T-cell (primary cell): ENCODE results near the gene LEFTY2. TPM values are rescaled to one million over a fixed set of nuclear protein-coding genes. Genes with fewer than 3 reads are reported as not detected.
"Not testable (repeated sequence)": the region's sequence is repeated elsewhere in the genome, so short reads cannot be mapped to it uniquely, and the experiment has no call there.

Source experiments
- ATAC-seq, 4 experiments: fragments of 200-7000 bp in 3 of 4; fragments of 150-1000 bp in 1 of 4; cut with Tn5 transposase; replicated peaks in 1 of 4; 1 replicate in 3 of 4; 2 replicates in 1 of 4; pipeline ENCODE4 v1.10.0; 2021; ENCODE audit warnings: moderate library complexity in 3 of 4, mild to moderate bottlenecking in 2 of 4, moderate number of reproducible peaks in 1 of 4
- CTCF ChIA-PET, 2 donors: fragments of 300-600 bp; sonication (Branson Sonifier 250); formaldehyde crosslinking; loops; one replicate each; lab custom pipeline; 2022; ENCODE audit warnings: antibody characterized with exemption in 2 of 2; lab: Charles Lee
- POLR2A ChIA-PET, 2 donors: fragments of 300-600 bp; sonication (Branson Sonifier 250); formaldehyde crosslinking; loops; one replicate each; lab custom pipeline; 2022; ENCODE audit warnings: antibody characterized with exemption in 2 of 2; lab: Charles Lee
- DNase-seq, 35 experiments: peaks; one replicate each; pipeline versions ENCODE4 v3.0.0 to v3.0.0-alpha.2; 2013 to 2023
- H3K27ac ChIP-seq: one replicate; pipeline ENCODE4 v1.5.1; 2013; ENCODE audit warnings: low read length
- H3K27me3 ChIP-seq, 2 experiments: replicated peaks in 1 of 2; 1 replicate in 1 of 2; 2 replicates in 1 of 2; pipeline versions ENCODE4 v1.6.1 to v1.7.0; 2013; ENCODE audit warnings: low read length in 1 of 2, mixed read lengths in 1 of 2; ENCODE audit not compliant: control insufficient read depth in 2 of 2, insufficient read depth in 2 of 2; ENCODE audit errors: extremely low read depth in 1 of 2
- H3K36me3 ChIP-seq, 2 donors: 1 replicate in 1 of 2; 2 replicates in 1 of 2; pipeline versions ENCODE4 v1.6.1 to v1.7.0; 2013; ENCODE audit warnings: low read length in 1 of 2; ENCODE audit not compliant: control insufficient read depth in 2 of 2, insufficient read depth in 1 of 2; ENCODE audit errors: extremely low read depth in 1 of 2
- H3K4me1 ChIP-seq, 2 experiments: 1 replicate in 1 of 2; 2 replicates in 1 of 2; pipeline versions ENCODE4 v1.6.1 to v1.7.0; 2013; ENCODE audit warnings: low read length in 2 of 2, mixed read lengths in 1 of 2; ENCODE audit not compliant: insufficient read depth in 2 of 2, control insufficient read depth in 1 of 2; ENCODE audit errors: extremely low read depth in 1 of 2
- H3K4me3 ChIP-seq, 2 donors: 1 replicate in 1 of 2; 2 replicates in 1 of 2; pipeline versions ENCODE4 v1.5.1 to v1.7.0; 2013; ENCODE audit warnings: mild to moderate bottlenecking in 2 of 2, low read length in 1 of 2, moderate library complexity in 1 of 2; ENCODE audit not compliant: control insufficient read depth in 1 of 2; ENCODE audit errors: extremely low read depth in 1 of 2
- H3K9me3 ChIP-seq: 2 replicates; pipeline ENCODE4 v1.7.0; 2013
- H3K27ac Mint-ChIP-seq, 2 donors: one replicate each; pipeline ENCODE4 v1.8.0; 2020 to 2021; ENCODE audit warnings: mild to moderate bottlenecking in 2 of 2, mixed read lengths in 2 of 2
- H3K27me3 Mint-ChIP-seq, 2 donors: one replicate each; pipeline ENCODE4 v1.8.0; 2021 to 2022; ENCODE audit warnings: mixed read lengths in 2 of 2
- H3K36me3 Mint-ChIP-seq: one replicate; pipeline ENCODE4 v1.8.0; 2021; ENCODE audit warnings: mixed read lengths
- H3K4me1 Mint-ChIP-seq, 3 donors: one replicate each; pipeline ENCODE4 v1.8.0; 2020 to 2022; ENCODE audit warnings: mixed read lengths in 3 of 3, mild to moderate bottlenecking in 1 of 3
- H3K4me3 Mint-ChIP-seq, 3 donors: one replicate each; pipeline ENCODE4 v1.8.0; 2020 to 2022; ENCODE audit warnings: mild to moderate bottlenecking in 3 of 3, mixed read lengths in 3 of 3, moderate library complexity in 3 of 3
- H3K9me3 Mint-ChIP-seq, 3 donors: one replicate each; pipeline ENCODE4 v1.8.0; 2020 to 2022; ENCODE audit warnings: mixed read lengths in 3 of 3
- WGBS: methylation state at CpG from one replicate; pipeline ENCODE4 v1.1.5; 2013; ENCODE audit warnings: missing lambda C conversion rate; ENCODE audit not compliant: insufficient coverage; 5-methylcytosine and 5-hydroxymethylcytosine counted together
- total RNA-seq, 35 experiments: library from RNA in 6 of 35; stranded (reverse) in 6 of 35; fragments of 120-200 nt in 1 of 35; gene quantifications; one replicate each; pipeline versions ENCODE4 v1.2.1 to v1.2.4 and lab custom pipeline; 2013 to 2026

Gene LEFTY2
- total RNA-seq, 5 donors from 2014 or later (not counting 1 experiment from before 2014, with no cell fraction given): 0.16 TPM; not detected in 4

DNA sequence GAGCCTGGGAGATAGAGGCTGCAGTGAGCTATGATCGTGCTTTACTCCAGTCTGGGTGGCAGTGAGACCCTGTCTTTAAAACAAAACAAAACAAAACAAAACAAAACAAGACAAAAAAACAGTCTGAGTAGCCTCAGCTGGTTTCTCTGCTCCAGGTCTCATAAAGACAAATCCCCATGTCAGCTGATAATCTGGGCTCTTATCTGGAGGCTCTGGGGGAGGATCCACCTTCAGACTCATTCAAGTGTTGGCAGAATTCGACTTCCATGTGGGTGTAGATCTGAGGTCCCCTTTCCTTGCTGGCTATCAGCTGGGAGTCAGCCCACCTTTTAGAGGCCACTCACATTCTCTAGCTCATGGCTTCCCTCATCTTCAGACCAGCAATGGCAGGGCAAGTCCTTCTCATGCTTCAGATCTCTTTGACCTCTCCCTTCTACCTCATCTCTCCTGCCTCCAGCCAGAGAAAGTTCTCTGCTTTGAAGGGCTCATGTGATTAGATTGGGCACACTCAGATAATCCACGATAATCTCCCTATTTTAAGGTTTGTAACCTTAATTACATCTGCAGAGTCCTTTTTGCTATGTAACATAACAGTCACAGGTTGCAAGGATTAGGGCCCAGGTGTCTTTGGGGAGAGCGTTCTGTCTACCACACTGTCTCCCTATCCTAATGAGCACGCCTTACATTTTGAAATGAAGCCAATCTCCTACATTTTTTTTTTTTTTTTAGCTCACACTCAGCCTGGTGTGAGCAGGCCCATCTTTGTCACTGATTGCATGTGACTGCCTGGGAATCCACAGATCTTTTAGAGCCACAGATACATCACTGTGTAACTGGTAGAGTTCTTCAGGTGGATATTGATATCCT, 9.5 kb downstream of the LEFTY2 start:
- 71% methylated on average over 1 of the region's 5 CpGs for WGBS
- peak overlapping the region in 1 of 2 donors; percentile 80 for H3K27ac Mint-ChIP-seq
- peaks cover 20 to 23% (median 22%) of the 10 kb centered on the region in 3 donors for H3K4me1 Mint-ChIP-seq
- H3K36me3 Mint-ChIP-seq: no peaks in the 10 kb centered on the region
- ATAC-seq: no peak
- H3K4me3 ChIP-seq: no peak overlapping the region
- DNase-seq: no peak
- H3K27me3 Mint-ChIP-seq: no peaks in the 10 kb centered on the region
- no peaks in the 10 kb centered on the region for H3K36me3 ChIP-seq
- no peaks in the 10 kb centered on the region for H3K9me3 Mint-ChIP-seq
- no peaks in the 10 kb centered on the region for H3K9me3 ChIP-seq
- no peaks in the 10 kb centered on the region for H3K27me3 ChIP-seq
- H3K27ac ChIP-seq: no peak overlapping the region
- ChIA-PET POLR2A (interaction anchor here (0.6 to 0.7 kb wide), 4 partner anchors 9 to 643 kb away, joined by 3 to 4 read pairs (median 4); no protein-coding TSS in a partner anchor), CTCF (interaction anchor here in 1 of 2 donors (0.6 kb wide), 1 partner anchor 94 kb away, joined by 3 read pairs; no protein-coding TSS in a partner anchor)
- no peak overlapping the region for H3K4me3 Mint-ChIP-seq
- H3K4me1 ChIP-seq: peaks cover 20 to 23% of the 10 kb centered on the region in 2 experiments

DNA sequence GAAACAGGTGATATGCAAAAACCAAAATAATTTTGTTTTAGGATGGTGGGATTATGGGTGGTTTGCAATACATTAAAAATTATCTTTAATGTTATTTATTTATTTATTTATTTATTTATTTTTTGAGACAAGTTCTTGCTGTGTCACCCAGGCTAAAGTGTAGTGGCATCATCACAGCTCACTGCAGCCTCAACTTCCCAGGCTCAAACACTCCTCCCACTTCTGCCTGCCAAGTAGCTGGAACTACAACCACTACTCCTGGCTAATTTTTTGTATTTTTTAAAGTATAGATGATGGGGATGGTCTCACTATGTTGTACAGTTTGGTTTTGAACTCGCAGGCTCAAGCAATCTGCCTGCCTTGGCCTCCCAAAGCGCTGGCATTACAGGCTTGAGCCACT, 10.5 kb downstream of the LEFTY2 start:
- Mint-ChIP-seq H3K4me1 (peaks cover 24 to 26% (median 25%) of the 10 kb centered on the region in 3 donors), H3K9me3 (no peaks in the 10 kb centered on the region), H3K27me3 (no peaks in the 10 kb centered on the region), H3K4me3 (no peak overlapping the region), H3K27ac (peak overlapping the region; percentile 61 to 80), H3K36me3 (no peaks in the 10 kb centered on the region)
- no peak overlapping the region for H3K4me3 ChIP-seq
- DNase-seq (no peak), ATAC-seq (no peak)
- H3K4me1 ChIP-seq: peaks cover 20 to 23% of the 10 kb centered on the region in 2 experiments
- H3K27me3 ChIP-seq: no peaks in the 10 kb centered on the region
- H3K36me3 ChIP-seq: no peaks in the 10 kb centered on the region
- no peak overlapping the region for H3K27ac ChIP-seq
- WGBS: no CpG with 5 or more reads among the region's 2 CpGs
- H3K9me3 ChIP-seq: no peaks in the 10 kb centered on the region
- CTCF ChIA-PET: no interaction called here
- POLR2A ChIA-PET: no interaction called here

DNA sequence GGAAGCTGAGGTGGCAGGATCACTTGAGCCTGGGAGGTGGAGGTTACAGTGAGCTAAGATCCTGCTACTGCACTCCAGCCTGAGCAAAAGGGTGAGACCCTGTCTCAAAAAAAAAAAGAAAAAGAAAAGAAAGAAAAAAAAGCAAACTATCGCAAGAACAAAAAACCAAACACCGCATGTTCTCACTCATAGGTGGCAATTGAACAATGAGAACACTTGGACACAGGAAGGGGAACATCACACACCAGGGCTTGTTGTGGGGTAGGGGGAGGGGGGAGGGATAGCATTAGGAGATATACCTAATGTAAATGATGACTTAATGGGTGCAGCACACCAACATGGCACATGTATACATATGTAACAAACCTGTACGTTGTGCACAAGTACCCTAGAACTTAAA, 11.6 kb downstream of the LEFTY2 start:
- POLR2A ChIA-PET: interaction anchor here (0.6 to 0.7 kb wide), 5 partner anchors 43 to 1504 kb away, joined by 3 to 7 read pairs (median 3); no protein-coding TSS in a partner anchor
- peak overlapping the region; percentile 54 for H3K27ac ChIP-seq

DNA sequence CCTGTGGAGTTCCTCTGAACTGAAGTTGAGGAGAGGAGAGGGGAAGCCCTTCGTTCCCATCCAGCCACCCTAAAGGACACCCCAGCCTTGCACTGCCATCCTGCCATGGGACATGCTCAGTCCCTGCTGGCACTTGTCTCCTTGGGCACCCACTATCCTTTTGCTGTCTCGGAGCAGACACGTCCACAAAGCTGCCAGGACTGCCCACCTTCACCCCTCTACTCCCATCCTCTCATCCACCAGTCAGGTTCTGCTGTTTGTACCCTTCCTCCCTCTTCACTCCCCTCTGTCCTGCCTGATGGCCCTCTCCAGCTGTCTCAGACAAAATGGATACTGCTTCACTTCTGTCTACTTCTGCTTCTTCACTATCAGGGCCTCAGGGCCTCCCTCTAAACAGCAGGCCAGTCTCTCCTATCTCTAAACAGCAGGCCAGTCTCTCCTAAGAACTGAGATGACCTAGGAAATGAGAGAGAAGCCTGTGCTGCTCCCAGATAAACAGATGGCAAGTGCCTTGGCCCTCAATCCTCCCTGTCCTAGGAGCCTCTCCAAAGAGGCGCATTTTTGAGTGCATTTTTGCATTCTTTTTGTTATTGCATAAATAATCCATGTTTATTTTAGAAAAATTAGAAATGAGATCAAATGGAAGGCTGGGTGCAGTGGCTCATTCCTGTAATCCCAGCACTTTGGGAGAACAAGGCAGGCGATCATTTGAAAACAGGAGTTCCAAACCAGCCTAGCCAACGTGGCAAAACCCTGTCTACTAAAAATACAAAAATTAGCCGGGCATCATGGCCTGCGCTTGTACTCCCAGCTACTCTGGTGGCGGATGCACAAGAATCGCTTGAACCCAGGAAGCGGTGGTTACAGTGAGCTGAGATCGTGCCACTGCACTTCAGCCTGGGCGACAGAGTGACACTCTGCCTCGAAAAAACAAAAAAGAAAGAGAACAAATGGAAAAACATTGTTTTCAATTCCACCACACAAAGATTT, 12.5 kb downstream of the LEFTY2 start:
- ChIA-PET CTCF (interaction anchor here in 1 of 2 donors (0.6 kb wide), 1 partner anchor 10 kb away, joined by 4 read pairs; no protein-coding TSS in a partner anchor), POLR2A (interaction anchor here in 1 of 2 donors (0.6 to 0.7 kb wide), 2 partner anchors 44 to 402 kb away, joined by 3 read pairs; no protein-coding TSS in a partner anchor)
- peak overlapping the region; percentile 77 to 91 for H3K27ac Mint-ChIP-seq
- peak overlapping the region; percentile 54 for H3K27ac ChIP-seq
- no peaks in the 10 kb centered on the region for H3K27me3 ChIP-seq
- no peaks in the 10 kb centered on the region for H3K36me3 ChIP-seq
- 60% methylated on average over 9 of the region's 14 CpGs for WGBS
- H3K27me3 Mint-ChIP-seq: no peaks in the 10 kb centered on the region
- H3K9me3 Mint-ChIP-seq: no peaks in the 10 kb centered on the region
- H3K4me1 Mint-ChIP-seq: peaks cover 29 to 36% (median 33%) of the 10 kb centered on the region in 3 donors
- peaks cover 22 to 34% of the 10 kb centered on the region in 2 experiments for H3K4me1 ChIP-seq
- no peak overlapping the region for H3K4me3 ChIP-seq
- ATAC-seq: no peak
- H3K4me3 Mint-ChIP-seq: peak overlapping the region in 2 of 3 donors; percentile 9 to 25
- no peaks in the 10 kb centered on the region for H3K9me3 ChIP-seq
- DNase-seq: peak in 24 of 35 experiments; percentile 10 to 64 (median 25)
- no peaks in the 10 kb centered on the region for H3K36me3 Mint-ChIP-seq

More for the DNA sequence above, 11.6 kb downstream of the LEFTY2 start:
- peaks cover 22 to 31% of the 10 kb centered on the region in 2 experiments for H3K4me1 ChIP-seq
- H3K9me3 Mint-ChIP-seq, ATAC-seq, H3K4me3 ChIP-seq, H3K36me3 Mint-ChIP-seq, H3K9me3 ChIP-seq, H3K27me3 Mint-ChIP-seq, H3K36me3 ChIP-seq, DNase-seq, H3K27me3 ChIP-seq: not testable (repeated sequence)
- Mint-ChIP-seq H3K4me1 (peaks cover 29 to 32% (median 29%) of the 10 kb centered on the region in 3 donors), H3K4me3 (peak overlapping the region in 1 of 3 donors; percentile 25), H3K27ac (peak overlapping the region; percentile 77 to 89)
- WGBS: no CpG with 5 or more reads among the region's 3 CpGs
- CTCF ChIA-PET: interaction anchor here in 1 of 2 donors (0.6 kb wide), 2 partner anchors 21 to 237 kb away, joined by 6 read pairs; no protein-coding TSS in a partner anchor

DNA sequence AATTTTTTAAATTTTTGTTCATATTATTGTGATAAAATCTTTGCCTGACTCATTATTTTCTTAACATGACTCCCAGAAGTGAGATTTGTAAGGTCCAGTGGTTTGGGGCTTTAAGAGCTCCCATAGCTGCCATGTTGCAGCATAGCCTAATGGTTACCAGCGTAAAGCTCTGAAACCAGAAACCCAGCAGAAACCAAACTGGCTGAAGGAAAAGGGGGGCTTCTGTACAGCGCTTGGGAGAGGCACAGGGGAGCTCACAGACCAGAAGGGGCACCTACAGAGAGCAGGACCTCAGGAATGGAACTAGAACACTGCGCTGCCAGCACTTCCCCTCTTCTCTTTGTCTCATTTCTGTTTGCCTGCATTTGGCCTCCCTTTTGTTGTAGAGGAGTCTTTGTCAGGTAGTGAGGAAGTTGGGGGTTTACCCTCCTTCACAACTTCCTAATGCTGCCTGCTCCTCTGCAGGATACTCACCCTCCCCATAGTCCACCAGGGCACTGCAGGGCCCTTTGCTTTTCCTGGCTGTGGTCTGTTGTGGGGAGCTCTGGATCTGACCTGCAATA, 14.4 kb downstream of the LEFTY2 start:
- Mint-ChIP-seq H3K4me3 (peak overlapping the region in 2 of 3 donors; percentile 17 to 62), H3K4me1 (peaks cover 43 to 48% (median 48%) of the 10 kb centered on the region in 3 donors)
- WGBS: 100% methylated on average over 1 of the region's 3 CpGs

More for the DNA sequence above, 14.4 kb downstream of the LEFTY2 start:
- Histone ChIP-seq H3K4me3 (no peak overlapping the region), H3K27me3 (no peaks in the 10 kb centered on the region), H3K9me3 (no peaks in the 10 kb centered on the region), H3K36me3 (peaks cover 0 to 10% of the 10 kb centered on the region in 2 donors), H3K27ac (no peak overlapping the region), H3K4me1 (peaks cover 29 to 53% of the 10 kb centered on the region in 2 experiments)
- DNase-seq (no peak), ATAC-seq (no peak)
- Mint-ChIP-seq H3K27ac (peak overlapping the region; percentile 30 to 82), H3K9me3 (no peaks in the 10 kb centered on the region), H3K36me3 (no peaks in the 10 kb centered on the region), H3K27me3 (no peaks in the 10 kb centered on the region)
- ChIA-PET POLR2A (interaction anchor here in 1 of 2 donors (0.7 kb wide), 1 partner anchor 41 kb away, joined by 10 read pairs; no protein-coding TSS in a partner anchor), CTCF (no interaction called here)
